HG03432 (cell line): Measurements from ENCODE around the gene ANKRD63.

ENCODE experiments used
- ATAC-seq: cut with Tn5 transposase; IDR thresholded peaks from one replicate; pipeline ENCODE4 v1.9.1; 2021; ENCODE audit warnings: mild to moderate bottlenecking, moderate library complexity; ENCODE audit not compliant: unreplicated experiment

Gene ANKRD63

DNA sequence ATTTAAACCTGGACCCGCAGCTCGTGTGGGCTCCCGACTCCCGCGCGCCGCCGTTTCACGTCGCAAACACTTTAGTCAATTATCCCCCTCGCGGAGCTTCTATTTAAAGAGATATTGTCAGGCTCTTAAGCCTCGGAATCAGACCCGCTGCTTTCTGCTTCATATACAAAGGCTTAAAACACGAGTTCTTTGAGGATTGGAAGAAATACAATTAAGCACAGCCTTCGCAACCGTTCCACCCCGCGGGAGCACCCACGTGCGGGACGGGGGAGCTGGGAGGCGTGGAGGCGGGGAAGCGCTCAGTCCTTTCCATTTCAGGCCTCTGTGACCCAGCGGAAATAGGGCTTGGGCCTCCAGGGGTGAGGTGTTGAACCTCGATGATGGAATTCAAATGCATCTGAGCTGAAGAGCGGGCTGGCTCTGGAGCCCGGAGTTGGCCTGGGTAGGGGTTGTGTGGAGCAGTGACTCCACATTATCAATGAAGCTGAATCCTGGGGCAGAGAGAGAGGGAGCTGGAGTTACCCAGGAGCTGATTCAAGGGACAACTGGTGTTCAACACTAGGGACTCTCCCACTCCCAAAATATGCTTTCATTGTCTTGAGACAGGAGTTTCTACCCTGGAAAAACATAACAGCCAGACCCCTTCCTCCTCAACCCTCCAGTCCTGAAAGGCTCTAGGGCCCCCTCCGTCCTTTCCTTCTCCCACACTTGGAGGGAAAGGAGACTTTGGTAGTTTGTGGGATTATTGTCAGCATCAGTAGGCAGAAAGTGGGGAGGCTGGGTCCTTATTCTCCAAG, 2.4 kb downstream of the ANKRD63 start:
- no peak for ATAC-seq

GRCh38 chr15:40279437-40280141, 3.3 kb downstream of the ANKRD63 start:
- ATAC-seq: no peak

DNA sequence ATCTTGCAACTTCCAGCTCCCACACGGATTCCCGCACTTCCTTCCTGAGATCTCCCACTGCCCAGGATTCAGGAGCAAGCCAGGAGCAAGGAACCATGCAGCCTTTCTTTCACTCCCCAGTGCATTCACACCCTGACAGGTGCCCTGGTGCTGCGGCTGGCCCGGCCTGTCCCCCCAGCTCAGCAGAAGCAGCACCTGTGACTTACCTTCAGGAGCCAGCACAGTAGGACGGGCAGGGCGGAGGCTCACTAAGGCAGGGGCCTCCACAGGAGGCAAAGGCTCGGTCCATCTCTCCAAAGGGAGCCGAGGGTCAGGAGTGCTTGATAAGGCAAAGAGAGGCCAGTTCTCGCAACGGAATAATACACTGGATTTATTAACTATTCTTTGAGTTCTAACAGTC, 4.8 kb downstream of the ANKRD63 start:
- no peak for ATAC-seq

GRCh38 chr15:40277471-40277870, 5.4 kb downstream of the ANKRD63 start:
- no peak for ATAC-seq

- no peak for ATAC-seq
Measured at GRCh38 chr15:40276927-40277326, 5.9 kb downstream of the ANKRD63 start.

- ATAC-seq: no peak
Measured at GRCh38 chr15:40275954-40276353, 6.9 kb downstream of the ANKRD63 start.

GRCh38 chr15:40275523-40275922, 7.3 kb downstream of the ANKRD63 start:
- ATAC-seq: no peak

DNA sequence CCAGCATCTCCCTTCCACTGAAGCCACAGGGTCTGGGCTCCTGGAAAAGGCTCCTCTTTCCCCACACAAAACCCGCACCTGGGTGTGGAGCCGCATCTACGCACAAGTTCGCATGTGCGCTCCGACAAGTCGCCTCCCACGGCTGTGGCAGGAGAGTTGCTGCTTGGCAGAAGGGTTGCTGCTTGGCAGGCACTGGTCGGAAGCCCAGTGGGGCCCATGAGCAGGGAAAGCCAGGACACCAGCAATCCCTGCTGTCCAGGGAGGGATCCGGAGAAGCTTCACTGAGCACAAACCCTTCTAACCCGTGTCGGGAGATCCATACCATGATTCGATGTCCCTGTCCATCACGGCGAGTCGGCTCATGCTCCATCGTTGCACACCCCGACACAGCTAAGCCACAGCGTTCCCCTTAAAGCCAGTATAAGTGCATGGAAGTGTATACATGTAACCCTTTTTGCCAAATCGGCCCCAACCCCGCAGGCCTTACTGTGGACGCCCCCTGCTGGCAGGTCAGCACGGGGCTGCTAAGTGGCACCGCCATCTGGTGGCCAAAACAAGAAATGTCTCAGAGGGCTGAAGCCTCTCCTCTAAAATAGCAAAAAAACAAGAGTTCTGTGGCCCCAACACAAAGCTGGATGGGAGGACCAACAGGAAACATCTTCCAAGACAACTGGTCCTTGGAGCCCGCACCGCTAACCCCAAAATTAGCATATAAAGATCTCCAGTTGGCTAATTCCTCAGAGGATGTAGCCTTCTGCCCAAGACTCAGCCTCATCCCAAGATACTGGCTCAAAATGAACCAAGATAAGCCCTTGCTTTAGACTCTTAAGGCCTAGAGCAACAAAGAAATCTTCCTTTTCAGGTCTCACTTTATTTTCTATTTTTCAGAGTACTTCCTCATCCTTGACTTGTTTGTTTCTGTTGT, 8.3 kb downstream of the ANKRD63 start:
- ATAC-seq: no peak

GRCh38 chr15:40273428-40273827, 9.4 kb downstream of the ANKRD63 start:
- ATAC-seq: no peak

- ATAC-seq: no peak
Measured at GRCh38 chr15:40272485-40273056, 10.3 kb downstream of the ANKRD63 start.

DNA sequence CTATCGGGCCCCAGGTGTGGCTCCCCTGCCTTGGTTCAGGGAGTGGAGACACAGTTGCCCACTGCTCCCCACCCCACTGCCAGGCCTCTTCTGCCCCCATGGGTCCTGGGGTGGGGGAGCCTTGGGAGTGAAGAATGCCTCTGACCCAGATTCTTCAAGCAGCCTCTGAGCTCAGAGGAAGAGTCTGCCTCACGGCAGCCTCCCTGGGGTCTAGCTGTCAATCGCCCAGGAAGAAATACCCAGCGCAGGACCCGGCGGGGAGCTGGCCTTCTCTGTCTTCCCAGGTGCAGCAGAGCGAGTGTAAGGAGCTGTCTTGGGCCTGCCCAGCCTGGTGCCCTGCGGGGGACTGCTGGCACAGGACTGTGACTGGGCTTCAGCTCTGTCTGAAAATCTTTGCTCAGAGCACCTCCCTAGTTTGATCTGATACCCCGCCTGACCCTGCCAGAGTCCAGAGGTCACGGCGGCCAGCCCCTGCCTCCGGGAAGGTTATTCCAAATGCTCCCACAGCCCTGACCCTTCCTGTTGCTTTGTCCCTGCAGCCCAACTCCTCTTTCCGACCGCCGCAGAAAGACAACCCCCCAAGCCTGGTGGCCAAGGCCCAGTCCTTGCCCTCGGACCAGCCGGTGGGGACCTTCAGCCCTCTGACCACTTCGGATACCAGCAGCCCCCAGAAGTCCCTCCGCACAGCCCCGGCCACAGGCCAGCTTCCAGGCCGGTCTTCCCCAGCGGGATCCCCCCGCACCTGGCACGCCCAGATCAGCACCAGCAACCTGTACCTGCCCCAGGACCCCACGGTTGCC, 11.0 kb downstream of the ANKRD63 start:
- ATAC-seq: no peak

- no peak for ATAC-seq
Measured at GRCh38 chr15:40270246-40270995, 12.4 kb downstream of the ANKRD63 start.

DNA sequence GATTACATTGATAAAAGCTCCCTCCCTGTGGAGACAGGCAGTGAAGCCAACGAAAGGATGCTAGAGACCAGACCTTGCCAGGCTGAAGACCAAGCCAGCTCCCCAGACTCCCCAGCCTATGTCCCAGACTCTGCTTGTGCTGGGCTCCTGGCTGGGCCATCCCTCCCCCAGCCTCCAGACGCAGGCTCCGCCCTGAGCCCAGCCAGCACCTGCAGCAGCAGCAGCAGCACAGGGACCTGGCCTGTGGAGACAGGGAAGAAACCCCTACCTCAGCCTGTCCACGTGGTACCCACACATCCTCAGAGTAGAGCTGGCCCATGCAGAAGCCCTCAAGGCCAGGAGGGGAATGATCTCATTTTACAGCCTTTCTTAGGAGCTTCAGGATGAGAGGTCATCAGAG, 13.3 kb downstream of the ANKRD63 start:
- ATAC-seq: no peak

DNA sequence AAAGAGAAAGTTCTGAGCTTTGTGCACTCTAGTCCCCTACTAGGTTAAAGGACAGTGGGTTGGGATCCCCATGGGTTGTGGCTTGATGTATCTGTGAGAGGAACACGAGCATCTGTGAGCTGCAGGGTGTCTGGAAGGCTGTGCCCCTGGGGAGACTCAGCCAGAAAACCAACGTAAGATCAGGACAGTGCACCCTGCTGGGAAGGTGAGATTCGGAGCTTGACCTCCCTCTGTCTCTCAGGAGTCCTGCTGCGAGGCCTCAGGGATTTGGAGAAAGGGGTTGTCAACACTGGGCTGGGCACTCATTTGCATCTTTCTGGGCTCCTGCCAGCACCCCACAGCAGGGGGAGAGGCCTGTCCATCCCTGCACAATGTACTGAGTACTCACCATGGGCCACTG, 15.2 kb downstream of the ANKRD63 start:
- ATAC-seq: no peak

GRCh38 chr15:40266828-40267304, 16.0 kb downstream of the ANKRD63 start:
- ATAC-seq: no peak

GRCh38 chr15:40265875-40266274, 17.0 kb downstream of the ANKRD63 start:
- no peak for ATAC-seq

GRCh38 chr15:40265355-40265754, 17.5 kb downstream of the ANKRD63 start:
- ATAC-seq: no peak

DNA sequence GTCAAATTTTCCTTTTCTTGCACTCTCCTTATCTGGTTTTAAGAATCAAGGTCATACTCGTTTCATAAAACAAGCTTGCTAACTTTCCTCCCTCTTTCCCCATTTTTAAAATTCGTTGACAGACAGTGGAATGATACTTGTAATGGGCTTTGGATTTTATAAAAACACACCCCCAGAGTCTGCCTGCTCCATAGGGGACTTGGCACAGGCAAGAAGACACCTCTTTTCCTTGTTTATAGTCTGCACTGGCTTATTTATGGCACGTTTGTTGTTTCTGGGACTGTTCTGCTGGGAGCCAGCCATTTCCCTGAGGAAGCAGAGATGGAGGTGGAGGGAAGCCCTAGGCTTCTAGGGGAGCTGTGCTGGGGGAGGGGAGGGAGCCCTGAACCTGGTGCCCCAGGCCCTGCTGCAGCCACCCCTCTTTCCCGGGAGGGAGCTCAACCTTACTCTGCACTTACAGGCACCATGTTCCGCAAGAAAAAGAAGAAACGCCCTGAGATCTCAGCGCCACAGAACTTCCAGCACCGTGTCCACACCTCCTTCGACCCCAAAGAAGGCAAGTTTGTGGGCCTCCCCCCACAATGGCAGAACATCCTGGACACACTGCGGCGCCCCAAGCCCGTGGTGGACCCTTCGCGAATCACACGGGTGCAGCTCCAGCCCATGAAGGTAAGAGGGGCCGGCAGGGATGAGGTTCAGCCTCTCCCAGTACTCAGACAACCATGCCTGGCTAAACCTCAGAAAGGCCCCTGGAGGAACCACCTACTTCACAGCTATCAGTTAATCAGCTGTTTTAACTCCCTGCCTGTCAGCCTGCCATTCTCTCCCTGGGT, 18.3 kb downstream of the ANKRD63 start:
- ATAC-seq: no peak
